GM12878 (cell line): ENCODE data around the gene ASAP2. TPM values are rescaled to one million over a fixed set of nuclear protein-coding genes. Genes with fewer than 3 reads are reported as not detected.

Source experiments
- ATAC-seq: fragments of 200-7000 bp; cut with Tn5 transposase; 3 replicates; pipeline ENCODE4 v1.9.1; 2020; ENCODE audit warnings: mild to moderate bottlenecking, moderate library complexity
- BruUV-seq: library from RNA; stranded (reverse); fragments of 400-500 nt; replicated peaks from 2 replicates; lab custom pipeline; 2021; lab: Mats Ljungman, UMichigan
- CTCF ChIA-PET: fragments of 300-600 bp; sonication (Branson Sonifier 250); formaldehyde crosslinking; extraction: SDS; loops from one replicate; lab custom pipeline; 2021; ENCODE audit warnings: inconsistent platforms; lab: Yijun Ruan, JAX
- POLR2A ChIA-PET: fragments of 350-600 bp; formaldehyde crosslinking; extraction: SDS; loops from one replicate; lab custom pipeline; 2021; ENCODE audit warnings: inconsistent platforms; lab: Charles Lee
- RAD21 ChIA-PET: fragments of 300-600 bp; sonication (Branson Sonifier 250); formaldehyde crosslinking; loops from one replicate; lab custom pipeline; 2023; ENCODE audit warnings: antibody characterized with exemption; ENCODE audit not compliant: unreplicated experiment; lab: Charles Lee
- SMC1A ChIA-PET: fragments of 300-600 bp; sonication (Branson Sonifier 250); formaldehyde crosslinking; loops from one replicate; lab custom pipeline; 2023; ENCODE audit not compliant: unreplicated experiment, uncharacterized antibody; lab: Charles Lee
- DNase-seq: peaks from one replicate; pipeline ENCODE4 v3.0.0-alpha.2; 2011; ENCODE audit warnings: low read depth, low spot score
- FAIRE-seq: peaks from 3 replicates; lab custom pipeline; 2011; peaks lifted over from hg19 to GRCh38; lab: Jason Lieb, UNC
- H2AFZ ChIP-seq: 2 replicates; pipeline ENCODE4 v1.6.0; 2011; ENCODE audit warnings: low read depth, low read length, control low read depth; ENCODE audit not compliant: control insufficient read depth
- H3K27ac ChIP-seq: 2 replicates; pipeline ENCODE4 v1.5.1; 2011; ENCODE audit warnings: control low read depth; ENCODE audit not compliant: control insufficient read depth, insufficient read depth
- H3K27me3 ChIP-seq, 2 experiments: replicated peaks in 1 of 2; 2 replicates each; pipeline versions ENCODE4 v1.6.0 to v1.6.1; 2011; ENCODE audit warnings: low read length in 1 of 2; ENCODE audit not compliant: control insufficient read depth in 2 of 2, insufficient read depth in 2 of 2
- H3K36me3 ChIP-seq, 2 experiments: 2 replicates each; pipeline ENCODE4 v1.5.1; 2011; ENCODE audit warnings: low read length in 1 of 2; ENCODE audit not compliant: control insufficient read depth in 2 of 2, insufficient read depth in 2 of 2
- H3K4me1 ChIP-seq: 2 replicates; pipeline ENCODE4 v1.6.1; 2011; ENCODE audit warnings: mild to moderate bottlenecking, low read length, moderate library complexity, mixed read lengths; ENCODE audit not compliant: control insufficient read depth, insufficient read depth
- H3K4me2 ChIP-seq: 2 replicates; pipeline ENCODE4 v1.6.0; 2011; ENCODE audit warnings: control low read depth; ENCODE audit not compliant: control insufficient read depth, insufficient read depth
- H3K4me3 ChIP-seq: fragments of 200-600 bp; sonication (generic); 2 replicates; pipeline ENCODE4 v1.5.1; 2016
- H3K79me2 ChIP-seq: 2 replicates; pipeline ENCODE4 v1.6.0; 2011; ENCODE audit warnings: low read length; ENCODE audit not compliant: control insufficient read depth, insufficient read depth
- H3K9ac ChIP-seq: 2 replicates; pipeline ENCODE4 v1.8.0; 2011; ENCODE audit warnings: low read length, control low read depth, mixed read lengths; ENCODE audit not compliant: control insufficient read depth, insufficient read depth
- H3K9me3 ChIP-seq: replicated peaks from 3 replicates; pipeline ENCODE4 v1.5.1; 2011; ENCODE audit warnings: mild to moderate bottlenecking, low read length; ENCODE audit not compliant: control insufficient read depth, insufficient read depth
- H4K20me1 ChIP-seq: 2 replicates; pipeline ENCODE4 v1.6.0; 2011; ENCODE audit not compliant: control insufficient read depth, insufficient read depth
- CBFB ChIP-seq: IDR thresholded peaks from 2 replicates; pipeline ENCODE4 v1.6.1; 2016; ENCODE audit warnings: antibody characterized with exemption, low read depth
- E4F1 ChIP-seq: fragments of 450-650 bp; IDR thresholded peaks from 2 replicates; pipeline ENCODE4 v1.6.1; 2018; ENCODE audit warnings: borderline replicate concordance, mild to moderate bottlenecking; ENCODE audit not compliant: partially characterized antibody
- FOS ChIP-seq: IDR thresholded peaks from 3 replicates; pipeline ENCODE4 v1.6.1; 2011; ENCODE audit warnings: borderline replicate concordance; ENCODE audit not compliant: insufficient read length; ENCODE audit errors: extremely low read depth
- IKZF1 ChIP-seq: fragments of 450-650 bp; conservative IDR thresholded peaks from 2 replicates; pipeline ENCODE4 v1.6.1; 2017; ENCODE audit warnings: antibody characterized with exemption, mild to moderate bottlenecking
- NFYA ChIP-seq: IDR thresholded peaks from 2 replicates; pipeline ENCODE4 v1.6.1; 2011; ENCODE audit warnings: low read depth, mild to moderate bottlenecking, low read length, improper control_type of control experiment, borderline replicate concordance
- NKRF ChIP-seq: fragments of 450-650 bp; conservative IDR thresholded peaks from 2 replicates; pipeline ENCODE4 v1.6.1; 2017; ENCODE audit warnings: mild to moderate bottlenecking, moderate library complexity
- PRDM15 ChIP-seq: fragments of 450-650 bp; formaldehyde crosslinking; IDR thresholded peaks from 2 replicates; pipeline ENCODE4 v1.4.0; 2020; ENCODE audit warnings: mild to moderate bottlenecking, moderate library complexity
- SUPT20H ChIP-seq: IDR thresholded peaks from 2 replicates; pipeline ENCODE4 v1.6.1; 2011; ENCODE audit warnings: low read depth, mild to moderate bottlenecking, low read length, moderate library complexity, borderline replicate concordance; ENCODE audit not compliant: control insufficient read depth
- YY1 ChIP-seq: IDR thresholded peaks from 2 replicates; pipeline ENCODE4 v1.6.1; 2011; ENCODE audit warnings: low read depth, mild to moderate bottlenecking, low read length
- WGBS: methylation state at CpG from one replicate; pipeline ENCODE4 v1.1.6; 2016; ENCODE audit warnings: low lambda C conversion rate; ENCODE audit not compliant: insufficient replicate concordance, insufficient coverage; ENCODE audit errors: missing lambda C conversion rate; 5-methylcytosine and 5-hydroxymethylcytosine counted together
- in situ Hi-C: fragments of 300-500 bp; cut with MboI; formaldehyde crosslinking; loops from 9 replicates; pipeline ENCODE4 v1.14.3; 2018; ENCODE audit warnings: mixed read lengths
- intact Hi-C: fragments of 100-400 bp; cut with micrococcal nuclease; formaldehyde crosslinking; loops from one replicate; pipeline ENCODE4 v1.14.2; 2022; ENCODE audit not compliant: unreplicated experiment
- polyA plus RNA-seq, 11 experiments: library from polyadenylated mRNA; depleted of rRNA in 4 of 11; unstranded in 6 of 11; stranded (reverse) in 5 of 11; fragments of >200 nt; fragmentation: Nextera tagmentation in 4 of 11; fragmentation: Illumina TruSeq in 1 of 11; extraction: Ambion mirVana in 4 of 11; extraction: Trizol in 1 of 11; gene quantifications; 1 replicate in 1 of 11; 2 replicates in 10 of 11; pipeline versions ENCODE4 v1.2.1 to v1.2.3, GENCODE V29; 2011 to 2016; ENCODE audit warnings: inconsistent platforms in 2 of 11, missing spikeins in 2 of 11, low read depth in 1 of 11
- total RNA-seq, 4 experiments: library from RNA; depleted of rRNA in 3 of 4; stranded (reverse); fragments of >200 nt in 3 of 4; fragmentation: Illumina TruSeq in 1 of 4; extraction: Trizol in 1 of 4; gene quantifications; 2 replicates each; pipeline versions ENCODE4 v1.2.1 to v1.2.3, GENCODE V29; 2013 to 2021

The ASAP2 gene
- total and polyA plus RNA-seq, 10 of the 15 experiments (the other 5 are each of a cell fraction or from before 2014, with no cell fraction given), result 0.05 to 0.27 (median 0.07) TPM; not detected in 4

- no peak for TF ChIP-seq NKRF
Measured at GRCh38 chr2:9298583-9298982, 92.0 kb downstream of the ASAP2 start (continued).

- intact Hi-C loops, result no loop called here
- H3K9me3 ChIP-seq, result no peaks in the 10 kb centered on the region
- POLR2A ChIA-PET, result no interaction called here
- DNase-seq, result no peak
- H4K20me1 ChIP-seq, result no peaks in the 10 kb centered on the region
- in situ Hi-C loops, result no loop called here
- no peaks in the 10 kb centered on the region for H3K36me3 ChIP-seq
- H3K27me3 ChIP-seq, result peaks cover 0 to 2% of the 10 kb centered on the region in 2 experiments; a peak in 1 of 4 replicates
- ATAC-seq, result no peak
- SMC1A ChIA-PET, result no interaction called here
- no peak overlapping the region for H3K4me3 ChIP-seq
- RAD21 ChIA-PET, result no interaction called here
- no peak overlapping the region for H3K27ac ChIP-seq
- no peaks in the 10 kb centered on the region for H3K79me2 ChIP-seq
- no peak for FAIRE-seq
- BruUV-seq, result no TSS peak
- no peak overlapping the region for H3K4me2 ChIP-seq
- CTCF ChIA-PET, result no interaction called here
- no peak overlapping the region for H2AFZ ChIP-seq
- no peaks in the 10 kb centered on the region for H3K4me1 ChIP-seq
- H3K9ac ChIP-seq, result no peak overlapping the region
- WGBS, result 36% methylated on average over 16 of the region's 17 CpGs
- TF ChIP-seq IKZF1, result no peak
- no peak for TF ChIP-seq NKRF
- TF ChIP-seq CBFB, result no peak
- TF ChIP-seq NFYA, result no peak
- TF ChIP-seq FOS, result no peak
- no peak for TF ChIP-seq YY1
- no peak for TF ChIP-seq E4F1
- TF ChIP-seq SUPT20H, result no peak
- no peak for TF ChIP-seq PRDM15 (CRISPR knock-in tag)
Measured at GRCh38 chr2:9299161-9300100, 92.8 kb downstream of the ASAP2 start.
